Uterus (tissue), 4 donors: ENCODE results near the gene FIBIN. TPM values are rescaled to one million over a fixed set of nuclear protein-coding genes. Genes with fewer than 3 reads are reported as not detected.

Experiments used
- DNase-seq, 2 donors: peaks; one replicate each; pipeline ENCODE4 v3.0.0-alpha.2; 2019 to 2020
- H3K27ac ChIP-seq, 2 donors: fragments of 200-600 bp; sonication (generic); 1 replicate in 1 of 2; 2 replicates in 1 of 2; pipeline ENCODE4 v1.5.1; 2016 to 2018
- H3K27me3 ChIP-seq, 2 donors: fragments of 200-600 bp; sonication (generic); one replicate each; pipeline ENCODE4 v1.5.1; 2018 to 2019; ENCODE audit warnings: control low read depth in 1 of 2
- H3K36me3 ChIP-seq, 2 donors: fragments of 200-600 bp; sonication (generic); one replicate each; pipeline ENCODE4 v1.5.1; 2019; ENCODE audit warnings: control low read depth in 1 of 2
- H3K4me1 ChIP-seq, 2 donors: fragments of 200-600 bp; sonication (generic); one replicate each; pipeline ENCODE4 v1.5.1; 2018 to 2019; ENCODE audit warnings: control low read depth in 1 of 2
- H3K4me3 ChIP-seq, 2 donors: fragments of 200-600 bp; sonication (generic); 1 replicate in 1 of 2; 2 replicates in 1 of 2; pipeline ENCODE4 v1.5.1; 2018 to 2019; ENCODE audit warnings: mild to moderate bottlenecking in 1 of 2
- H3K9me3 ChIP-seq, 2 donors: fragments of 200-600 bp; sonication (generic); one replicate each; pipeline ENCODE4 v1.5.1; 2019; ENCODE audit warnings: control low read depth in 1 of 2
- CTCF ChIP-seq, 4 experiments: fragments of 200-600 bp in 2 of 4; fragments of 450-650 bp in 2 of 4; sonication (generic) in 2 of 4; IDR thresholded peaks; one replicate each; pipeline ENCODE4 v1.5.1; 2016 to 2019; ENCODE audit warnings: antibody characterized with exemption in 4 of 4, mild to moderate bottlenecking in 2 of 4, moderate library complexity in 1 of 4
- POLR2A ChIP-seq, 2 donors: fragments of 450-650 bp; IDR thresholded peaks; one replicate each; pipeline ENCODE4 v1.6.1; 2016; ENCODE audit warnings: antibody characterized with exemption in 2 of 2, mild to moderate bottlenecking in 1 of 2, moderate library complexity in 1 of 2
- intact Hi-C: fragments of 100-400 bp; cut with DNase I; formaldehyde crosslinking; loops from one replicate; pipeline ENCODE4 v1.15.1; 2023; ENCODE audit warnings: low total_unique reads
- total RNA-seq, 4 donors: library from RNA; depleted of rRNA in 3 of 4; stranded (reverse); fragments of >200 nt in 3 of 4; gene quantifications; one replicate each; pipeline versions ENCODE4 v1.1.0 to v1.2.4, GENCODE V29; 2014 to 2023
- donor health status: DM: yes; HTN: yes; CAD: no.

The FIBIN gene
- total RNA-seq, 4 donors from 2014 or later = 6.8 to 40.3 (median 14.6) TPM

- no peaks in the 10 kb centered on the region for H3K27me3 ChIP-seq
- TF ChIP-seq CTCF (IDR thresholded peaks at IDR 0.05) (no peak), POLR2A (IDR thresholded peaks at IDR 0.05) (no peak)
- no peak overlapping the region for H3K4me3 ChIP-seq
- intact Hi-C loops = no loop called here
- H3K27ac ChIP-seq = no peak overlapping the region
- no peaks in the 10 kb centered on the region for H3K4me1 ChIP-seq
- DNase-seq = no peak
- no peaks in the 10 kb centered on the region for H3K36me3 ChIP-seq
- no peaks in the 10 kb centered on the region for H3K9me3 ChIP-seq
Observed at GRCh38 chr11:27018902-27019529, 25.1 kb downstream of the FIBIN start.

GRCh38 chr11:27020751-27021150, 26.8 kb downstream of the FIBIN start:
- H3K4me1 ChIP-seq = no peaks in the 10 kb centered on the region
- intact Hi-C loops = no loop called here
- no peaks in the 10 kb centered on the region for H3K36me3 ChIP-seq
- TF ChIP-seq POLR2A (IDR thresholded peaks at IDR 0.05) = no peak
- no peak for TF ChIP-seq CTCF (IDR thresholded peaks at IDR 0.05)
- H3K9me3 ChIP-seq = no peaks in the 10 kb centered on the region
- no peaks in the 10 kb centered on the region for H3K27me3 ChIP-seq
- no peak for DNase-seq
- H3K27ac ChIP-seq = no peak overlapping the region
- H3K4me3 ChIP-seq = no peak overlapping the region

- H3K27me3 ChIP-seq = no peaks in the 10 kb centered on the region
- TF ChIP-seq POLR2A (IDR thresholded peaks at IDR 0.05) (no peak), CTCF (IDR thresholded peaks at IDR 0.05) (no peak)
- no peak overlapping the region for H3K4me3 ChIP-seq
- no peak for DNase-seq
- no peaks in the 10 kb centered on the region for H3K36me3 ChIP-seq
- intact Hi-C loops = no loop called here
- no peaks in the 10 kb centered on the region for H3K9me3 ChIP-seq
- H3K4me1 ChIP-seq = no peaks in the 10 kb centered on the region
- H3K27ac ChIP-seq = no peak overlapping the region
Observed at GRCh38 chr11:27022659-27023251, 28.8 kb downstream of the FIBIN start.

DNA sequence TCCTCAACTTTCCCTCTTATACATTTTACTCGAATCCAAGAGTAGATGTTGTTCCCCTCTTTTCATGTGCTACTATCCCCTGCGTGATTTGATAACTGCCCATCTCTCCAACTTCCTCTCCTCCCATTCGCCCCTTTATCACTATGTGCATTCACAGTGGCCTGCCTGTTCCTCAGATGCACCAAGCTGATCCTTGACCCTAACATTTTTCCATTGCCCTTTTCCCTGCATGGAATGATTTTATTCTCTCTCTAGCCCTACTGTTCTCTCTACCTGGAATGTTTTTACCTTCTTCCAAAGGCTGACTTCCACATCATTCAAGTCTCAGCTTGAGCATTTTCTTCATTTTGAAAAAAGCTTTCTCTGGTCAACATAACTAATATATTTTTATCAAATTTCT, 31.0 kb downstream of the FIBIN start:
- no peak overlapping the region for H3K27ac ChIP-seq
- no peaks in the 10 kb centered on the region for H3K36me3 ChIP-seq
- no peaks in the 10 kb centered on the region for H3K4me1 ChIP-seq
- no peak for DNase-seq
- H3K9me3 ChIP-seq = no peaks in the 10 kb centered on the region
- no peak for TF ChIP-seq POLR2A (IDR thresholded peaks at IDR 0.05)
- intact Hi-C loops = no loop called here
- H3K27me3 ChIP-seq = no peaks in the 10 kb centered on the region
- H3K4me3 ChIP-seq = no peak overlapping the region

DNA sequence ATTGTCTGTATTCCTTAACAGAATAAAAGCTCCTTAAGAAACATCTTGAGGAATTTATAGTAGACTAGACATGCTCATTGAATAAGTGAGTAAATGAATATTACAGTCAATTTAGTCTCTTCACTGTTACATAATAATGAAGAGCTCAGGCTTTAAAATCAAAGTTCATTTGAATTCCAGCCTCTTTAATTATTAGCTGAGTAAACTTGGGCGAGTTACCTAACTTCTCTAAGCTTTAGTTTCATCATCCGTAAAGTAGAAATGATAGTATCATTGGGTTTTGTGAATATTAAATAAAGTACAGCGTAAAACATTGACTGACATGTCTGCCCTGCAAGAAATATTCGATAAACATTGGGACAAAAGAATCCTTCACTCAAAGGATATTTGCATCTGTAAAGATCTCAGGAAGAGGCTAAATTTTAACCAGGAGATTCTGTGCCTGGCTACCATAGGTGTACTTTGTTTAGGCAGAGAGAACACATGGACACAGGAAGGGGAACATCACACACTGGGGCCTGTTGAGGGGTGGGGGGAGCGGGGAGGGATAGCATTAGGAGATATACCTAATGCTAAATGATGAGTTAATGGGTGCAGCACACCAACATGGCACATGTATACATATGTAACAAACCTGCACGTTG, 31.5 kb downstream of the FIBIN start:
- intact Hi-C loops = no loop called here
- Histone ChIP-seq H3K36me3 (no peaks in the 10 kb centered on the region), H3K27ac (no peak overlapping the region), H3K9me3 (no peaks in the 10 kb centered on the region), H3K27me3 (no peaks in the 10 kb centered on the region), H3K4me3 (no peak overlapping the region), H3K4me1 (no peaks in the 10 kb centered on the region)
- TF ChIP-seq POLR2A (IDR thresholded peaks at IDR 0.05) (no peak), CTCF (IDR thresholded peaks at IDR 0.05) (no peak)
- DNase-seq = no peak
